Esophagus muscularis mucosa (tissue), 3 donors: ENCODE measurements around the gene CHRM5.

ENCODE experiments used
- CTCF ChIP-seq, 3 experiments: fragments of 200-600 bp in 2 of 3; fragments of 450-650 bp in 1 of 3; sonication (generic) in 2 of 3; IDR thresholded peaks; one replicate each; pipeline ENCODE4 v1.5.1; 2017 to 2019; ENCODE audit warnings: antibody characterized with exemption in 3 of 3, mild to moderate bottlenecking in 2 of 3, moderate library complexity in 1 of 3
- POLR2A ChIP-seq: fragments of 450-650 bp; IDR thresholded peaks from one replicate; pipeline ENCODE4 v1.6.1; 2017; ENCODE audit warnings: antibody characterized with exemption, moderate library complexity, mild to moderate bottlenecking, low read depth

GRCh38 chr15:33985287-33985686 is 17.0 kb downstream of the CHRM5 start:
- TF ChIP-seq CTCF (IDR thresholded peaks at IDR 0.05), result no peak
- no peak for TF ChIP-seq POLR2A
